Measurements from ENCODE around the gene FPR1. TPM values are rescaled to one million over a fixed set of nuclear protein-coding genes. Genes with fewer than 3 reads are reported as not detected.

FPR1 gene
- total and polyA plus RNA-seq, 2 of the 13 experiments (the other 11 are each of a cell fraction or from before 2014, with no cell fraction given) = not detected

DNA sequence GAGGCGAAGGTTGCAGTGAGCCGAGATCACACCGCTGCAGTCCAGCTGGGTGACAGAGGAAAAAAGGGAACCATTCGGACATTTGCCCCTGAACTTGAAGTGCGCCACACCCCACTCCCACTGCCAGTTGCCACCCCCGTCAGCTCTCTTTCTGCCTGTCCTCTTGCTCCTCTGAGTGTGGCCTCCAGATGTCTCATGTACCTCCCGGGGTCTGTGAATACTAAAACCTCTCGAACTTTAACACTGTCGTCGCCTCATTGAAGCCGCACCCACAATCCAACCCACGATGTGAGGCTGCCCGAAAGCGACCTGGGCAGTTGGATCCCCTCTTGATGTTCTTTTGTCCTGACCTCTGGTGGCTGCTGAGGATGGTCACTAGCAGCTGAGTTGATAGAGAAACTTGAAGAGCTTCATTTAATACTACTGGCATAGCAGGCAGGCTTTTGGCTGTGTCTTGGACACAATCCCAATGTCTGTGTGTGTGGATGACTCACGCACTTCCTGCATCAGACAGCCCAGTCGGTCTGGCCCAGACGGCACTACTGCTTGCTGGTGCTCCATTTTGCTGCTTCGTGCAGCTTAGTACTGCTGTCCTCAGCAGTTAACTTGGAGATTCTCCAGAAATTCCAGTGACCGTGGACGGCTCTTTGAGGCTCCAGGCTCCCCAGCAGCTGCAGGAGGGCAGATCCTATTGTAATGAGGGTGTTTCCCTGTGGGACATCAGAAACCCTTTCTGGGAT lies 47.5 kb upstream of the FPR1 start (continued):
- TF ChIP-seq ZNF367 (CRISPR knock-in tag; IDR thresholded peaks at IDR 0.05; ENCODE audit: borderline replicate concordance) (no peak), ZNF639 (CRISPR knock-in tag; conservative IDR thresholded peaks at IDR 0.05) (no peak), FOSL2 (CRISPR knock-in tag; IDR thresholded peaks at IDR 0.05) (peak; percentile 84), SP4 (CRISPR knock-in tag; IDR thresholded peaks at IDR 0.05) (no peak), DNMT3B (CRISPR knock-in tag; conservative IDR thresholded peaks at IDR 0.05) (no peak), ZNF441 (CRISPR knock-in tag; IDR thresholded peaks at IDR 0.05; ENCODE audit: borderline replicate concordance) (no peak), IKZF5 (CRISPR knock-in tag; IDR thresholded peaks at IDR 0.05) (no peak)
- TF ChIP-seq, protein P1, sequence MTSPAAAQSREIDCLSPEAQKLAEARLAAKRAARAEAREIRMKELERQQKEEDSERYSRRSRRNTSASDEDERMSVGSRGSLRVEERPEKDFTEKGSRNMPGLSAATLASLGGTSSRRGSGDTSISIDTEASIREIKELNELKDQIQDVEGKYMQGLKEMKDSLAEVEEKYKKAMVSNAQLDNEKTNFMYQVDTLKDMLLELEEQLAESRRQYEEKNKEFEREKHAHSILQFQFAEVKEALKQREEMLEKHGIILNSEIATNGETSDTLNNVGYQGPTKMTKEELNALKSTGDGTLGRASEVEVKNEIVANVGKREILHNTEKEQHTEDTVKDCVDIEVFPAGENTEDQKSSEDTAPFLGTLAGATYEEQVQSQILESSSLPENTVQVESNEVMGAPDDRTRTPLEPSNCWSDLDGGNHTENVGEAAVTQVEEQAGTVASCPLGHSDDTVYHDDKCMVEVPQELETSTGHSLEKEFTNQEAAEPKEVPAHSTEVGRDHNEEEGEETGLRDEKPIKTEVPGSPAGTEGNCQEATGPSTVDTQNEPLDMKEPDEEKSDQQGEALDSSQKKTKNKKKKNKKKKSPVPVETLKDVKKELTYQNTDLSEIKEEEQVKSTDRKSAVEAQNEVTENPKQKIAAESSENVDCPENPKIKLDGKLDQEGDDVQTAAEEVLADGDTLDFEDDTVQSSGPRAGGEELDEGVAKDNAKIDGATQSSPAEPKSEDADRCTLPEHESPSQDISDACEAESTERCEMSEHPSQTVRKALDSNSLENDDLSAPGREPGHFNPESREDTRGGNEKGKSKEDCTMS (CRISPR knock-in tag; conservative IDR thresholded peaks at IDR 0.05) = no peak
